ENCODE data around the gene APBB2. TPM values are rescaled to one million over a fixed set of nuclear protein-coding genes. Genes with fewer than 3 reads are reported as not detected.

The APBB2 gene
- total RNA-seq, 1 experiment from 2014 or later: 3.7 TPM

- Histone ChIP-seq H3K9me3 (ENCODE audit: low read length) (no peaks in the 10 kb centered on the region), H3K79me2 (ENCODE audit: low read length) (no peaks in the 10 kb centered on the region), H3K27ac (ENCODE audit: low read length) (no peak overlapping the region), H3K4me1 (ENCODE audit: low read length) (no peaks in the 10 kb centered on the region), H3K36me3 (ENCODE audit: insufficient read depth, low read length) (no peaks in the 10 kb centered on the region), H3K9me2 (replicated peaks; ENCODE audit: insufficient read depth, low read length) (no peaks in the 10 kb centered on the region), H3K27me3 (ENCODE audit: low read length) (no peaks in the 10 kb centered on the region), H2AFZ (ENCODE audit: low read length) (no peak overlapping the region), H3K4me2 (ENCODE audit: low read depth, low read length, poor library complexity, severe bottlenecking) (no peak overlapping the region), H4K20me1 (ENCODE audit: insufficient read depth, low read depth, low read length) (no peaks in the 10 kb centered on the region), H3K9ac (ENCODE audit: low read length) (no peak overlapping the region), H3K4me3 (ENCODE audit: low read length) (no peak overlapping the region)
- DNase-seq: no peak
Measured at GRCh38 chr4:40840255-40840984, 373.9 kb downstream of the APBB2 start.

- Histone ChIP-seq H3K9me2 (replicated peaks; ENCODE audit: insufficient read depth, low read length) (no peaks in the 10 kb centered on the region), H3K9ac (ENCODE audit: low read length) (no peak overlapping the region), H3K4me2 (ENCODE audit: low read depth, low read length, poor library complexity, severe bottlenecking) (no peak overlapping the region), H3K27ac (ENCODE audit: low read length) (no peak overlapping the region), H3K9me3 (ENCODE audit: low read length) (no peaks in the 10 kb centered on the region), H3K27me3 (ENCODE audit: low read length) (no peaks in the 10 kb centered on the region), H2AFZ (ENCODE audit: low read length) (no peak overlapping the region), H3K4me3 (ENCODE audit: low read length) (no peak overlapping the region), H3K36me3 (ENCODE audit: insufficient read depth, low read length) (no peaks in the 10 kb centered on the region), H3K79me2 (ENCODE audit: low read length) (no peaks in the 10 kb centered on the region), H3K4me1 (ENCODE audit: low read length) (no peaks in the 10 kb centered on the region), H4K20me1 (ENCODE audit: insufficient read depth, low read depth, low read length) (no peaks in the 10 kb centered on the region)
- DNase-seq: peak; percentile 47
Measured at GRCh38 chr4:40838742-40839141, 375.6 kb downstream of the APBB2 start.

- Histone ChIP-seq H3K36me3 (ENCODE audit: insufficient read depth, low read length) (no peaks in the 10 kb centered on the region), H3K4me1 (ENCODE audit: low read length) (no peaks in the 10 kb centered on the region), H3K9me2 (replicated peaks; ENCODE audit: insufficient read depth, low read length) (no peaks in the 10 kb centered on the region), H3K4me2 (ENCODE audit: low read depth, low read length, poor library complexity, severe bottlenecking) (no peak overlapping the region), H2AFZ (ENCODE audit: low read length) (no peak overlapping the region), H3K27me3 (ENCODE audit: low read length) (no peaks in the 10 kb centered on the region), H3K9me3 (ENCODE audit: low read length) (no peaks in the 10 kb centered on the region), H3K79me2 (ENCODE audit: low read length) (no peaks in the 10 kb centered on the region), H4K20me1 (ENCODE audit: insufficient read depth, low read depth, low read length) (no peaks in the 10 kb centered on the region), H3K27ac (ENCODE audit: low read length) (no peak overlapping the region), H3K4me3 (ENCODE audit: low read length) (no peak overlapping the region), H3K9ac (ENCODE audit: low read length) (no peak overlapping the region)
- DNase-seq: no peak
Measured at GRCh38 chr4:40837094-40837870, 377.1 kb downstream of the APBB2 start.

GRCh38 chr4:40833212-40833611, 381.1 kb downstream of the APBB2 start:
- Histone ChIP-seq H3K4me2 (ENCODE audit: low read depth, low read length, poor library complexity, severe bottlenecking) (no peak overlapping the region), H2AFZ (ENCODE audit: low read length) (no peak overlapping the region), H3K4me1 (ENCODE audit: low read length) (no peaks in the 10 kb centered on the region), H4K20me1 (ENCODE audit: insufficient read depth, low read depth, low read length) (no peaks in the 10 kb centered on the region), H3K9ac (ENCODE audit: low read length) (no peak overlapping the region), H3K9me2 (replicated peaks; ENCODE audit: insufficient read depth, low read length) (no peaks in the 10 kb centered on the region), H3K27ac (ENCODE audit: low read length) (no peak overlapping the region), H3K36me3 (ENCODE audit: insufficient read depth, low read length) (no peaks in the 10 kb centered on the region), H3K9me3 (ENCODE audit: low read length) (no peaks in the 10 kb centered on the region), H3K27me3 (ENCODE audit: low read length) (no peaks in the 10 kb centered on the region), H3K79me2 (ENCODE audit: low read length) (no peaks in the 10 kb centered on the region), H3K4me3 (ENCODE audit: low read length) (no peak overlapping the region)
- DNase-seq: no peak

GRCh38 chr4:40832175-40832574, 382.2 kb downstream of the APBB2 start:
- Histone ChIP-seq H3K27me3 (ENCODE audit: low read length) (no peaks in the 10 kb centered on the region), H3K4me1 (ENCODE audit: low read length) (no peaks in the 10 kb centered on the region)
- no peak for DNase-seq

GRCh38 chr4:40831146-40831907, 383.0 kb downstream of the APBB2 start:
- H3K27me3 ChIP-seq (ENCODE audit: low read length): no peaks in the 10 kb centered on the region
- no peak overlapping the region for H2AFZ ChIP-seq (ENCODE audit: low read length)
- H3K4me1 ChIP-seq (ENCODE audit: low read length): no peaks in the 10 kb centered on the region
- no peak for DNase-seq
- H3K36me3 ChIP-seq (ENCODE audit: insufficient read depth, low read length): no peaks in the 10 kb centered on the region
- H3K9me2 ChIP-seq (replicated peaks; ENCODE audit: insufficient read depth, low read length): no peaks in the 10 kb centered on the region
- no peak overlapping the region for H3K4me3 ChIP-seq (ENCODE audit: low read length)
- H3K4me2 ChIP-seq (ENCODE audit: low read depth, low read length, poor library complexity, severe bottlenecking): no peak overlapping the region
- H3K79me2 ChIP-seq (ENCODE audit: low read length): no peaks in the 10 kb centered on the region
- no peak overlapping the region for H3K27ac ChIP-seq (ENCODE audit: low read length)
- no peak overlapping the region for H3K9ac ChIP-seq (ENCODE audit: low read length)
- H3K9me3 ChIP-seq (ENCODE audit: low read length): no peaks in the 10 kb centered on the region
- no peaks in the 10 kb centered on the region for H4K20me1 ChIP-seq (ENCODE audit: insufficient read depth, low read depth, low read length)

More at GRCh38 chr4:40832175-40832574, 382.2 kb downstream of the APBB2 start:
- Histone ChIP-seq H3K4me2 (ENCODE audit: low read depth, low read length, poor library complexity, severe bottlenecking) (no peak overlapping the region), H3K9ac (ENCODE audit: low read length) (no peak overlapping the region), H3K9me3 (ENCODE audit: low read length) (no peaks in the 10 kb centered on the region), H3K79me2 (ENCODE audit: low read length) (no peaks in the 10 kb centered on the region), H3K27ac (ENCODE audit: low read length) (no peak overlapping the region), H4K20me1 (ENCODE audit: insufficient read depth, low read depth, low read length) (no peaks in the 10 kb centered on the region), H3K9me2 (replicated peaks; ENCODE audit: insufficient read depth, low read length) (no peaks in the 10 kb centered on the region), H3K36me3 (ENCODE audit: insufficient read depth, low read length) (no peaks in the 10 kb centered on the region), H2AFZ (ENCODE audit: low read length) (no peak overlapping the region), H3K4me3 (ENCODE audit: low read length) (no peak overlapping the region)

GRCh38 chr4:40829586-40829985, 384.8 kb downstream of the APBB2 start:
- H3K36me3 ChIP-seq (ENCODE audit: insufficient read depth, low read length): no peaks in the 10 kb centered on the region
- no peaks in the 10 kb centered on the region for H3K9me2 ChIP-seq (replicated peaks; ENCODE audit: insufficient read depth, low read length)
- H3K9me3 ChIP-seq (ENCODE audit: low read length): no peaks in the 10 kb centered on the region
- DNase-seq: no peak
- no peak overlapping the region for H3K4me3 ChIP-seq (ENCODE audit: low read length)
- H4K20me1 ChIP-seq (ENCODE audit: insufficient read depth, low read depth, low read length): no peaks in the 10 kb centered on the region
- no peaks in the 10 kb centered on the region for H3K27me3 ChIP-seq (ENCODE audit: low read length)
- no peak overlapping the region for H3K4me2 ChIP-seq (ENCODE audit: low read depth, low read length, poor library complexity, severe bottlenecking)
- no peak overlapping the region for H2AFZ ChIP-seq (ENCODE audit: low read length)
- H3K9ac ChIP-seq (ENCODE audit: low read length): no peak overlapping the region
- H3K27ac ChIP-seq (ENCODE audit: low read length): no peak overlapping the region
- H3K79me2 ChIP-seq (ENCODE audit: low read length): no peaks in the 10 kb centered on the region
- peaks cover 3% of the 10 kb centered on the region; the same call in 1 of the 2 replicates for H3K4me1 ChIP-seq (ENCODE audit: low read length)

- H3K9me3 ChIP-seq (ENCODE audit: low read length): no peaks in the 10 kb centered on the region
- no peak overlapping the region for H3K27ac ChIP-seq (ENCODE audit: low read length)
- H3K27me3 ChIP-seq (ENCODE audit: low read length): no peaks in the 10 kb centered on the region
- no peak overlapping the region for H3K9ac ChIP-seq (ENCODE audit: low read length)
- H3K36me3 ChIP-seq (ENCODE audit: insufficient read depth, low read length): no peaks in the 10 kb centered on the region
- no peak overlapping the region for H3K4me2 ChIP-seq (ENCODE audit: low read depth, low read length, poor library complexity, severe bottlenecking)
- H3K4me3 ChIP-seq (ENCODE audit: low read length): no peak overlapping the region
- no peaks in the 10 kb centered on the region for H4K20me1 ChIP-seq (ENCODE audit: insufficient read depth, low read depth, low read length)
- H3K9me2 ChIP-seq (replicated peaks; ENCODE audit: insufficient read depth, low read length): no peaks in the 10 kb centered on the region
- no peak overlapping the region for H2AFZ ChIP-seq (ENCODE audit: low read length)
- DNase-seq: no peak
- H3K79me2 ChIP-seq (ENCODE audit: low read length): no peaks in the 10 kb centered on the region
- H3K4me1 ChIP-seq (ENCODE audit: low read length): peaks cover 3% of the 10 kb centered on the region; the same call in 1 of the 2 replicates
Measured at GRCh38 chr4:40828661-40829060, 385.7 kb downstream of the APBB2 start.

All from Karpas-422 (cell line).